GM06990 (cell line): ENCODE data around the gene KCNK5.
A peak's percentile ranks its signal among the peaks of the same experiment; 100 is the strongest.

Source experiments
- DNase-seq: peaks from one replicate; pipeline ENCODE4 v3.0.0-alpha.2; 2011; ENCODE audit not compliant: insufficient read length; ENCODE audit errors: extremely low read depth
- H3K27me3 ChIP-seq: replicated peaks from 2 replicates; pipeline ENCODE4 v1.6.0; 2011; ENCODE audit warnings: low read length; ENCODE audit not compliant: control insufficient read depth, insufficient read depth
- H3K36me3 ChIP-seq: 2 replicates; pipeline ENCODE4 v1.5.1; 2011; ENCODE audit warnings: low read length; ENCODE audit not compliant: control insufficient read depth, insufficient read depth
- H3K4me3 ChIP-seq: replicated peaks from 2 replicates; pipeline ENCODE4 v1.5.1; 2011; ENCODE audit warnings: low read depth, mild to moderate bottlenecking, control low read depth, low read length
- CTCF ChIP-seq: IDR thresholded peaks from 2 replicates; pipeline ENCODE4 v1.5.1; 2011; ENCODE audit warnings: low read length, control low read depth, mild to moderate bottlenecking, inconsistent platforms; ENCODE audit not compliant: insufficient read depth, poor library complexity, severe bottlenecking

KCNK5 gene

GRCh38 chr6:39228992-39229767, at the start of gene KCNK5:
KCNK5 (minus strand) TSS chr6:39229475; CDS start chr6:39229111, 364 bp downstream.
- Histone ChIP-seq H3K4me3 (peak within 1 kb of the TSS; percentile 58), H3K27me3 (no peaks in the 10 kb centered on the region), H3K36me3 (no peaks in the 10 kb centered on the region)
- peak; percentile 55 for TF ChIP-seq CTCF
- peak; percentile 83 for DNase-seq

- no peak for DNase-seq
- Histone ChIP-seq H3K27me3 (no peaks in the 10 kb centered on the region; the same call in 1 of the 2 replicates), H3K4me3 (no peak overlapping the region), H3K36me3 (no peaks in the 10 kb centered on the region)
- no peak for TF ChIP-seq CTCF
Measured at GRCh38 chr6:39276379-39276995, 47.2 kb upstream of the KCNK5 start.

- H3K4me3 ChIP-seq, result no peak overlapping the region
- no peak for TF ChIP-seq CTCF
- no peak for DNase-seq
- H3K27me3 ChIP-seq, result no peaks in the 10 kb centered on the region; the same call in 1 of the 2 replicates
- H3K36me3 ChIP-seq, result no peaks in the 10 kb centered on the region
Measured at GRCh38 chr6:39274903-39275302, 45.6 kb upstream of the KCNK5 start.

GRCh38 chr6:39274471-39274870, 45.2 kb upstream of the KCNK5 start:
- H3K4me3 ChIP-seq, result no peak overlapping the region
- H3K36me3 ChIP-seq, result no peaks in the 10 kb centered on the region
- H3K27me3 ChIP-seq, result no peaks in the 10 kb centered on the region; the same call in 1 of the 2 replicates
- DNase-seq, result no peak
- no peak for TF ChIP-seq CTCF

GRCh38 chr6:39273406-39273821, 44.1 kb upstream of the KCNK5 start:
- no peaks in the 10 kb centered on the region for H3K36me3 ChIP-seq
- no peaks in the 10 kb centered on the region for H3K27me3 ChIP-seq
- DNase-seq, result no peak
- TF ChIP-seq CTCF, result no peak
- H3K4me3 ChIP-seq, result no peak overlapping the region
